Sigmoid colon (tissue), 7 donors: ENCODE data around the gene EFNA4. TPM values are rescaled to one million over a fixed set of nuclear protein-coding genes. Genes with fewer than 3 reads are reported as not detected.

Experiments
- DNase-seq: peaks from one replicate; pipeline ENCODE4 v3.0.0-alpha.2; 2019
- H3K27ac ChIP-seq, 4 donors: fragments of 200-600 bp; sonication (generic); one replicate each; pipeline ENCODE4 v1.5.1; 2016 to 2019; ENCODE audit warnings: mild to moderate bottlenecking in 1 of 4
- H3K27me3 ChIP-seq, 3 donors: fragments of 200-600 bp; sonication (generic); one replicate each; pipeline ENCODE4 v1.5.1; 2019; ENCODE audit warnings: mild to moderate bottlenecking in 1 of 3
- H3K36me3 ChIP-seq, 4 donors: fragments of 200-600 bp; sonication (generic); one replicate each; pipeline ENCODE4 v1.5.1; 2016 to 2019
- H3K4me1 ChIP-seq, 4 donors: fragments of 200-600 bp; sonication (generic); one replicate each; pipeline ENCODE4 v1.5.1; 2017 to 2019
- H3K4me3 ChIP-seq, 4 donors: fragments of 200-600 bp; sonication (generic); one replicate each; pipeline ENCODE4 v1.5.1; 2017 to 2019; ENCODE audit warnings: mild to moderate bottlenecking in 2 of 4, moderate library complexity in 1 of 4
- H3K9me3 ChIP-seq, 4 donors: fragments of 200-600 bp in 3 of 4; sonication (generic) in 3 of 4; one replicate each; pipeline versions ENCODE4 v1.5.1 to v1.6.1; 2013 to 2019
- CTCF ChIP-seq, 4 experiments: fragments of 450-650 bp in 3 of 4; fragments of 200-600 bp in 1 of 4; IDR thresholded peaks; one replicate each; pipeline ENCODE4 v1.5.1; 2016 to 2019; ENCODE audit warnings: antibody characterized with exemption in 4 of 4, mild to moderate bottlenecking in 3 of 4, moderate library complexity in 2 of 4
- EP300 ChIP-seq, 4 donors: sonication (generic); formaldehyde crosslinking; IDR thresholded peaks; one replicate each; pipeline ENCODE4 v1.6.1; 2017; ENCODE audit warnings: antibody characterized with exemption in 4 of 4
- POLR2A ChIP-seq, 2 donors: fragments of 450-650 bp; IDR thresholded peaks; one replicate each; pipeline ENCODE4 v1.6.1; 2016; ENCODE audit warnings: antibody characterized with exemption in 2 of 2, mild to moderate bottlenecking in 2 of 2, moderate library complexity in 2 of 2
- POLR2AphosphoS5 ChIP-seq, 4 donors: sonication (generic); formaldehyde crosslinking; IDR thresholded peaks; one replicate each; pipeline ENCODE4 v1.6.1; 2017; ENCODE audit warnings: antibody characterized with exemption in 4 of 4
- WGBS, 2 donors: extraction: QIAGEN DNeasy Blood & Tissue Kit; methylation state at CpG; one replicate each; pipeline ENCODE4 v1.1.7; 2013; 5-methylcytosine and 5-hydroxymethylcytosine counted together
- intact Hi-C: fragments of 100-400 bp; cut with DNase I; formaldehyde crosslinking; loops from one replicate; pipeline ENCODE4 v1.15.1; 2023
- polyA plus RNA-seq, 3 donors: library from polyadenylated mRNA; stranded (reverse); fragments of 200-250 nt; gene quantifications; one replicate each; pipeline ENCODE4 v1.2.3, GENCODE V29; 2013
- total RNA-seq, 4 donors: library from RNA; depleted of rRNA; stranded (reverse); fragments of >200 nt; gene quantifications; one replicate each; pipeline ENCODE4 v1.1.0, GENCODE V29; 2016
- donor health status: healthy with polysubstance abuse.
- donor health status: Bipolar disorder and iron deficiency.
- donor health status: healthy.

Gene EFNA4
- total and polyA plus RNA-seq, 7 donors, result 1.6 to 22.2 (median 5.0) TPM

GRCh38 chr1:155092641-155093040 lies 29.1 kb downstream of the EFNA4 start:
- Histone ChIP-seq H3K27me3 (no peaks in the 10 kb centered on the region), H3K27ac (no peak overlapping the region), H3K4me3 (no peak overlapping the region), H3K9me3 (no peaks in the 10 kb centered on the region), H3K36me3 (no peaks in the 10 kb centered on the region), H3K4me1 (peaks cover 0 to 29% (median 24%) of the 10 kb centered on the region in 4 donors)
- intact Hi-C loops, result no loop called here
- WGBS, 2 donors, result 91 to 92% methylated on average over 12 of the region's 12 CpGs
- no peak for DNase-seq
- TF ChIP-seq EP300 (IDR thresholded peaks at IDR 0.05), result no peak
- TF ChIP-seq POLR2AphosphoS5 (IDR thresholded peaks at IDR 0.05), result no peak
- TF ChIP-seq POLR2A (IDR thresholded peaks at IDR 0.05), result no peak
- TF ChIP-seq CTCF (IDR thresholded peaks at IDR 0.05), result no peak

- peak overlapping the region in 1 of 4 donors; percentile 6 for H3K4me3 ChIP-seq
- DNase-seq, result peak; percentile 71
Measured at GRCh38 chr1:155093911-155094621, 30.5 kb downstream of the EFNA4 start.

GRCh38 chr1:155094622-155094948 lies 31.0 kb downstream of the EFNA4 start:
- H3K27ac ChIP-seq, result peak overlapping the region; percentile 69 to 76 (median 70)
- no peaks in the 10 kb centered on the region for H3K9me3 ChIP-seq
- H3K36me3 ChIP-seq, result no peaks in the 10 kb centered on the region
- H3K4me1 ChIP-seq, result peaks cover 0 to 29% (median 24%) of the 10 kb centered on the region in 4 donors
- intact Hi-C loops, result no loop called here
- 38 to 81% methylated on average over 2 of the region's 2 CpGs for whole genome bisulfite sequencing, 2 donors
- TF ChIP-seq CTCF (IDR thresholded peaks at IDR 0.05), result peak in 1 of 4 experiments; percentile 26
- no peak for TF ChIP-seq POLR2A (IDR thresholded peaks at IDR 0.05)
- no peaks in the 10 kb centered on the region for H3K27me3 ChIP-seq
- DNase-seq, result no peak
- H3K4me3 ChIP-seq, result peak overlapping the region in 1 of 4 donors; percentile 6

More at GRCh38 chr1:155093911-155094621, 30.5 kb downstream of the EFNA4 start:
- 9 to 29% methylated on average over 13 of the region's 13 CpGs for WGBS, 2 donors
- H3K36me3 ChIP-seq, result no peaks in the 10 kb centered on the region
- intact Hi-C loops, result no loop called here
- peaks cover 0 to 29% (median 24%) of the 10 kb centered on the region in 4 donors for H3K4me1 ChIP-seq
- H3K27me3 ChIP-seq, result no peaks in the 10 kb centered on the region
- H3K27ac ChIP-seq, result peak overlapping the region; percentile 69 to 76 (median 70)
- H3K9me3 ChIP-seq, result no peaks in the 10 kb centered on the region
- no peak for TF ChIP-seq EP300 (IDR thresholded peaks at IDR 0.05)
- no peak for TF ChIP-seq POLR2A (IDR thresholded peaks at IDR 0.05)
- TF ChIP-seq CTCF (IDR thresholded peaks at IDR 0.05), result peak in 2 of 4 experiments; percentile 38 to 41

GRCh38 chr1:155099331-155099730 lies 35.8 kb downstream of the EFNA4 start:
- TF ChIP-seq POLR2A (IDR thresholded peaks at IDR 0.05), result no peak
- no peak for TF ChIP-seq EP300 (IDR thresholded peaks at IDR 0.05)
- TF ChIP-seq CTCF (IDR thresholded peaks at IDR 0.05), result no peak
- no peak for TF ChIP-seq POLR2AphosphoS5 (IDR thresholded peaks at IDR 0.05)
- WGBS, 2 donors, result 32 to 76% methylated on average over 7 of the region's 7 CpGs
- Histone ChIP-seq H3K4me3 (no peak overlapping the region), H3K9me3 (no peaks in the 10 kb centered on the region), H3K4me1 (peaks cover 0 to 4% (median 4%) of the 10 kb centered on the region in 4 donors), H3K27me3 (no peaks in the 10 kb centered on the region), H3K36me3 (no peaks in the 10 kb centered on the region), H3K27ac (no peak overlapping the region)
- no peak for DNase-seq
- intact Hi-C loops, result no loop called here

GRCh38 chr1:155103325-155103724 lies 39.8 kb downstream of the EFNA4 start:
- TF ChIP-seq EP300 (IDR thresholded peaks at IDR 0.05) (no peak), CTCF (IDR thresholded peaks at IDR 0.05) (no peak), POLR2A (IDR thresholded peaks at IDR 0.05) (no peak), POLR2AphosphoS5 (IDR thresholded peaks at IDR 0.05) (no peak)
- no peak for DNase-seq
- no peaks in the 10 kb centered on the region for H3K9me3 ChIP-seq
- no peak overlapping the region for H3K4me3 ChIP-seq
- intact Hi-C loops, result no loop called here
- H3K36me3 ChIP-seq, result no peaks in the 10 kb centered on the region
- no peaks in the 10 kb centered on the region for H3K27me3 ChIP-seq
- H3K4me1 ChIP-seq, result no peaks in the 10 kb centered on the region
- WGBS, 2 donors, result 88 to 89% methylated on average over 9 of the region's 9 CpGs
- no peak overlapping the region for H3K27ac ChIP-seq
